NAMALWA (cell line): ENCODE results near the gene KIAA1755.
"Not testable (repeated sequence)": the region's sequence is repeated elsewhere in the genome, so short reads cannot be mapped to it uniquely, and the experiment has no call there.

ENCODE experiments used
- DNase-seq: peaks from one replicate; pipeline ENCODE4 v3.0.0-alpha.2; 2015; ENCODE audit warnings: low spot score

KIAA1755 gene

DNA sequence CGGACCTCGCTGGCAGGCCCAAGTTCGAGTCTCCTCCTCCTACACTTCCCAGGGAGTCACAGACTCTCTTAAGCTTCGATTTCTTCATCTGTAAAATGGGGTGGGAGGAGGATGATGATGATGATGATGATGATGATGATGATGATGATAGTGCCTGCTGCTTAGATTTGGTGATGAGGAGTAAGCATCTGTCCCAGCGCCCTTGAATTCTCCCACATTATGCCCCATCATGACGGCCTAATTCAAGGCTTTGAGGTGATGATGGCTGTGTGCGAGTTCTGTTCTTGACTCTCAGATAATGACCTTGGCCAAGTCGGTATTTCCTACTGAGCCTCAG, 487 bp upstream of the KIAA1755 start:
- DNase-seq: no peak

DNA sequence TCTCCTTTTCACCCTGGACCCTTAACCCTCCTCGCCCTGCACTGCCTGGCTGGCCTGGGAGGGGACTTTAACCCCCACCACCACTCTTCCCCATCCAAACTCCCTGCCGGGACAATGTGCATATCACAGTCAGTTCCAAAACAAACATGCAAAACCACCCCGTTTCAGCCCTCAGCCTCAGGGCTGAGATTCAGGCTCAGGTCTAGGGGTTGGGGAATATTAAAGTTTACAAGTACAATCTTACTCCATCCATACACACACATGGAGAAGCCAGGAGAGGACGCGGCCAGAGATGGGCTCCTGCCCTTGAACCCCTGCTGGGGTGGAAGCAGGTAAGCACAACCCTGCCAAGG, 534 bp downstream of the KIAA1755 start:
- DNase-seq: no peak

DNA sequence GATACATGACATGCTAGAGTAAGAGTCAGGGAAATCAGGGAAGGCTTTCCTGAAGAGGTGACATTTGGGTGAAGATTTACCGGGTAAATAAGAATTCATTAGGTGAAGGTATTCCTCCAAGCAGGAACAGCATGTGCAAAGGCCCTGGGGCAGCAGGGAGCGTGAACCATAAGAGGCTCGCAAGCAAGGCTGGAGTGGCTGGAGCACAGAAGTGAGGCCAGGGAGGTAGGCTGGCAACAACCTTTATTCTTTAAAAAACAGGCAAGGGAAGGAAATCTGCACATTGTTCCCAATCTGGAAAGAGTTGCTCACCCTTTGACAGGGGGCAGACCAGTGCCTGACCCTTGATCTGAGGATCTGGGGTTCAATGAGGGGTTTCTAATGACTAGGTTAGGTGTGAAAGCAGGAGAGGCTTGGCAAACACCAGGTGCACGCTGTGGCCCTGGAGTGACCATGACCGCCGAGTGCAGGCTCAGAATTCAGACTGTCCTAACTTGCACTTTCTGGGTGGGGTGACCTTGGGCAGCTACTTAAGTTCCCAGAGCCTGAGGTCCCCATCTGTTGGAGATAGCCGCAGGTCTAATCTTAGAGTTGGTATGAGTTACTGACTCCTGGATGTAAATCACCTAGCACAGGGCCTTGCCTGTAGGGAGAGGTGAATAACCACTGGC, 1.9 kb downstream of the KIAA1755 start:
- DNase-seq: no peak

DNA sequence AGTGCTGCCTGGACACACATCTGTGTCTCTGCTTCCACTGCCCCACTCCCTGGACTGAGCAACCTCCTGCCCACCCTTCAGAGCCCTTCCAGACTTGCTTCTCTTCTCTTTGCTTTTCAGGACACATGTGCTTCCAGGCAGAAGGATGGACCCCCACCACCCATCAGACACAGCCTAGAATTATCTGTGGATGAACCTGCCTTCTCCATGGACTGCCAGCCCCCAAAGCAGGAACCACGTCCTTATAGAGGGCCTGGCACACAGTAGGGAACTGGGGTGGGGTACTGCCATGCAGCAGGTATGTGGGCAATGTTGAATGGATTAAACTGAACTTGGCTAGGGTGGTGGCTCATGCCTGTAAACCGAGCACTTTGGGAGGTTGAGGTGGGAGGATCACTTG, 3.6 kb downstream of the KIAA1755 start:
- no peak for DNase-seq

DNA sequence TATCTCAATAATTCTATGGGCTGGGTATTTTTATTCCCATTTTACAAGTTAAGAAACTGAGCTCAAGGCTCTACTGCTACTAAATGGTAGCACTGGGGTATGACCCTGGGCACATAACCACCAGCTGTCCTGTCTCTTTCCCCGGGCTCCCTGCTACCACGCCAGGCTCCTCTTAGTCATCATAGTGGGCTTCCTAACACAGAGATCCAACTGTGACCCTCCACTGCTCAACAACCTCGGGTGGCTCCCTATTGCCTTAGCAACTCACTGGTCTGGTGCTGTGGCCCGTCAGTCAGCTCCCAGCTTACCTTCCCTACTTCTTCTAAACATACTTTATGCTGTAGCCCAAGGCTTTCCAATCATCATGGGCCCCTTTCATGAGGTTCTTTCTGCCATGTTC, 4.5 kb downstream of the KIAA1755 start:
- no peak for DNase-seq

DNA sequence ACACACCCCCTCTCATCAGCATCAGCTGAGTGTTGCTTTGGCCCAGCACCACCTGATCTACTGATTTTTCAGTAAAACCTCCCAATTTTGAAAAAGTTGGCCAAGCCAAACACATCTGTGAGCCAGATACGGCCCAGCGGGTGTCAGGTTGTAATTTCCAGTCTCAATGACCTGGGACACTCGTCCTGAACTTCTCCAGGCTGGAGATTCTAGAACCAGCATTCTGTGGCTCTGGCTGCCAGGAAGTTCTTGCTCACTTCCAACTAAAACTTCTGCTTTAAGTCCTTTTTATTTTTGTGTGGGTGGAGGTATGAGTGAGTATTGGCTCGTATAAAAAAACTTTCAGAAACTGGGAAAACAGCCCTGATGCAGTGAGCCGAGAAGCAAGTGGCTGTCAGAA, 5.1 kb downstream of the KIAA1755 start:
- DNase-seq: no peak

DNA sequence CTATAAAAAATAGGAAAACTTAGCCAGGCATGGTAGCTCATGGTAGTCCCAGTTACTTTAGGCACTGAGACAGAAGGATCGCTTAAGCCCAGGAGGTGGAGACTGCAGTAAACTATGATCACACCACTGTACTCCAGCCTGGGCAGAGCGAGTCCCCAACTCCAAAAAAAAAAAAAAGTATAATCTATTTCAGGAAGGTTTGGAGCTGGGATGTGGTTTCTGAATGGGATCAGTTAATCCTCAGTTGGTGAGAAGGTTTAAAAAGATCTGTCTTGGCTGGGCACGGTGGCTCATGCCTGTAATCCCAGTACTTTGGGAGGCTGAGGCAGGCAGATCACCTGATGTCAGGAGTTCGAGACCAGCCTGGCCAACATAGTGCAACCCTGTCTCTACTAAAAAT, 5.9 kb downstream of the KIAA1755 start:
- not testable (repeated sequence) for DNase-seq

DNA sequence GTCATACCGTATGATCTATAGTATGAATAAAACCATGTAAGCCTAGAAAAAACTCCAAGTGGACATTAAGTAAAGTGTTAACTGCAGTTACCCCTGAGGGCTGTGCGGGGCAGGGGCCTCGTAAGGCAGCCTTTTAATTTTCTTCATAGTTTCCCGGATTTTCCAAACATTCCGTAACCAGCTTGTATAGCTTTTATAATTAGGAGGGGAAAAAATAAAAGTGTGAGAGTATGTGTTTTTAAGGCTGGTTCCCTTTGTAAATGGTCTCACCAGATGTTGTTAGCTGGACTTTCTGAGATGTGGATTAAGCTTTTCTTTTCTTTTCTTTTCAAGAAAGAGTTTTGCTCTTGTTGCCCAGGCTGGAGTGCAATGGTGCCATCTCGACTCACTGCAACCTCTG, 7.0 kb downstream of the KIAA1755 start:
- DNase-seq: no peak

DNA sequence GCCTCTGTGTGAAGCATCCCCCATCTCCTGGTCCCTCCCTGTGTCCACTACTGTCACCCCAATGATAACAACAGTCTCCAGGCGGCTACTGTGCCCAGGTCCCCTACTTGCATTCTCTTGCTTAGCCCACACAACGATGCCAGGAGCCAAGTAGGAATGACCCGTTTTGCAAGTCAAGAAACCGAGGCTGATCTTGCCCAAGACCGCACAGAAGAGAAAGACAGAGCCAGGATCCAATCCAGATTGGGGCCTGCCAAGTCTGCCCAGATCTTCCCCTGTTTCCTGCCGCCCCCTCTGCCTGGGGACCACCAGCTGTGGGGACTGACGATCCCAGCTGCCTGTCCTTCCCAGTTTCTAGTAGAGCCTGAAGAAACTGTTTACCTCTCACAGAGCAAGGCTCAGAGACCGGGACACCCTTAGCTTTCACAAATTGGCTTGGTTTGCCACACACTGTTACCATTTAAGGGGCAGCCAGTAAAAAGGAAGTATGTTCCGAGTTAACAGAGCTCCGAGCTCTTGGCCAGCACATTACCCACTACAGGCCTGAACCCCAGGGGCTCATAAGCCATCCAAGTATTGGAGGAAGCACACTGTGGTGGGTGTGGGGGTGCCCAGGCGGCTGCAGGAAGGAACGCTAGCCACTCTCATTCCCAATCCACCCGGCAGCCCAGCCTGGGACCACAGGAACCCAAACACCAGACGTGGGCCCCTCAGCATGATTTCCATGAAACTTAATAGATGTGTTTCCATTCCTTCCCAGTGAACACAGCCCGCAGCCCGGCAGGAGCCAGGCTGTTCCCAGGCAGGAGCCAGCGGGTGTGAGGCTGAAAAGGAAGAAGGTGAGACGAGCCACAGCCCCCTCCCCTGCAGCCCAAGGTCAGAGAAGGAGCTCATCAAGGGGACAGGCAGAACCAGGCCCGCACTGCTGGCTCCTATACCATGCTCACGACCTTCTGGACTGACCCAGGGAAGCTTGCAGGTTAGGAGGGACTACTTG, 7.9 kb downstream of the KIAA1755 start:
- no peak for DNase-seq

DNA sequence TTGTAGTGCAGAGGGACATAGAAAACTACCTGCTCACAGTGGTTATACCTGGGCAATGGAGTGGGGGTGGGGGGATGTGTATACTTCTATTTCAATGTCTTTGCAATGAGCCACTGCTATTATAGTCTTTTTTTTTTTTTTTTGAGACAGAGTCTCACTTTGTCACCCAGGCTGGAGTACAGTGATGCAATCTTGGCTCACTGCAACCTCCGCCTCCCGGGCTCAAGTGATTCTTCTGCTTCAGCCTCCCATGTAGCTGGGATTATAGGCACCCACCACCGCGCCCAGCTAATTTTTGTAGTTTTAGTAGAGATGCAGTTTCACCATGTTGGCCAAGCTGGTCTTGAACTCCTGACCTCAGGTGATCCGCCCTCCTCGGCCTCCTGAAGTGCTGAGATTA, 9.1 kb downstream of the KIAA1755 start:
- not testable (repeated sequence) for DNase-seq

DNA sequence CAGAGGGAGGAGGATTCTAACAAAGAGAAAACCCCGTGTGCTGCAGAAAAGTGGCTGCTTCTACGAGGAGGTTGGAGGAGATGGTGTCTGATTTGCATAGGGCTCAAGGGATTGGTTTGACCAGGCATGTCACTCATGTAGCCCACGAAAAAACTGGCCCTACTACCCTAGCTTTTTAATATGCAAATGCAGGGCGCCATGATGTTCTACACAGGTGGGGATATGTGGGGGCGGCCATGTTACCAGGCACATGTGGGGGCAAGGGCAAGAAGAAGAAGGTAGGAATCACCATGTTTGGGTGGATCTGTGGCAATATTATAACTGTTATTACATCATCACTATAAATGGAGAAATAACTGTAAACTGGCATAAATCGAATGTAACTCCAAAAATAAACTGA, 9.9 kb downstream of the KIAA1755 start:
- DNase-seq: peak; percentile 67

DNA sequence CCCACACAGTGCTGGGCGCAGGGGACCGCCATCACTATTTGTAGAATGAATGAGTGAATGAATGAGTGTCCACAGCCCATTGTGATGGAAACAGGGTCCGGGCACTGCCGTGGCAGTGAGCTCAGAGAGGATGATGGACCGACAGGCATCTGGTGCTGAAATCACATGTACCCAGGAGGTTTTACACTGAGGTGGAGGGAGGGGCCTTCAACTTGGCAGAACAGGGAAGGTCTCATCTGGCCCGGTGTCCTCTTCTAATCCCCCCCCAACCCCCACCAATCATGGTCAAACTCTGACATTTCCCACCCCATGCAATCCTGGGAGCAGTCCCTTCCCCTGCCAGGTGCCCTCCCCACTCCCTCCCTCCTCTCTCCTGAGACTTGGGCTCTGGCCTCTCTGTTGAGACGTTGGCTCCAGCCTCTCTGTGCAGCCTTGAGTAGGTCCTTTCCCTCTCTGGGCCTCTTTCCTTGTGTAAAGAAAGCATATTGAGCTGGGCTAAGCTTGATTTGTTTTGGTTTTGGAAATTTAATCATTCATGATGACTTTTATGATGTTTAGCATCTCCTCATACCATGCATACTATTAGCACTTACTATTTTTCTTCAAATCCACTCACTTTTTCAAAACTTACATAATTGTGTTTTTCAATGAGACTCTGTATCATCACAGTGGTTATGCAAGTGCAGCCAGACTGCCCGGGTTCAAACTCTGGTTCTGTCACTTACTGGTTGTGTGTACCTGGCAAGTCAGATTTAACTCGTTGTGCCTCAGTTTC, 10.8 kb downstream of the KIAA1755 start:
- DNase-seq: no peak

DNA sequence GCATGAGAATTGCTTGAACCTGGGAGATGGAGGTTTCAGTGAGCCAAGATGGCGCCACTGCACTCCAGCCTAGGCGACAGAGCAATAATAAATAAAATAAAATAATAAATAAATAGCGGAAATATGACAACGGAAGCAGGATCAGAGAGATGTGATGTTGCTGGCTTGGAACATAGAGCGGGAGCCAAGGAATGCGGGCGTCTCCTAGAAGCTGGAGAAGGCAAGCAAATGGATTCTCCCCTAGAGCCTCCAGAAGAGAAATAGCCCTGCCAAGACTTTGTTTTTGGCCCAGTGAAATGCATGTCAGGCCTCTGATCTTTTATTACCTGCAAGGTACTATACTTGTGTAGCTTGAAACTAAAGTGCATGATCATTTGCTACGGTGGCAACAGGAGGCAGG, 12.4 kb downstream of the KIAA1755 start:
- DNase-seq: no peak

DNA sequence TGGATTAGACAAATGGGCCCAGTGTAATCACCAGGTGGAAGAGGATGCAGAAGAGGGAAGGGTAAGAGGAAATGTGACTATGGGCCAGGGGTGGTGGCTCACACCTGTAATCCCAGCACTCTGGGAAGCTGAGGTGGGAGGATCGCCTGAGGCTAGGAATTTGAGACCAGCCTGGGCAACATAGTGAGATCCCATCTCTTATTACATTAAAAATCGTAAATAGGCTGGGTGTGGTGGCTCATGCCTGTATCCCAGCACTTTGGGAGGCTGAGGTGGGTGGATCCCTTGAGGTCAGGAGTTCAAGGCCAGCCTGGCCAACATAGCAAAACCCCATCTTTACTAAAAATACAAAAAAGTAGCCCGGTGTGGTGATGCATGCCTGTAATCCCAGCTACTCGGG, 12.8 kb downstream of the KIAA1755 start:
- DNase-seq: not testable (repeated sequence)

DNA sequence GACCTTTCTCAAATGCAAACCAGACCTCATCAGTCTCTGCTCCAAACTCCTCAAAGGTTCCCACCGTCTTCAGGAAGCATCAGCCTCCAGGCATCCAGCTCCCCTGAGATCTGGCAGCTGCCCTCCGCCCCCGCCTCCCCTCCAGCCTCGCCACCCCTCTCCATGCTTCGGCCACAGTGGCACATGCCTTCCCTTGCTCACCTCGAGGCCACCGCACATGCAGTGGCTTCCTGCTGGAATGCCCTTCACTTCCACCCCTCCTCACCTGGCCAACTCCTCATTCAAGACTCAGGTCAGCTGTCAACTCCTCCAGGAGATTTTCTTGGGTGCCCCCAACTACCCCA, 13.4 kb downstream of the KIAA1755 start:
- DNase-seq: no peak

DNA sequence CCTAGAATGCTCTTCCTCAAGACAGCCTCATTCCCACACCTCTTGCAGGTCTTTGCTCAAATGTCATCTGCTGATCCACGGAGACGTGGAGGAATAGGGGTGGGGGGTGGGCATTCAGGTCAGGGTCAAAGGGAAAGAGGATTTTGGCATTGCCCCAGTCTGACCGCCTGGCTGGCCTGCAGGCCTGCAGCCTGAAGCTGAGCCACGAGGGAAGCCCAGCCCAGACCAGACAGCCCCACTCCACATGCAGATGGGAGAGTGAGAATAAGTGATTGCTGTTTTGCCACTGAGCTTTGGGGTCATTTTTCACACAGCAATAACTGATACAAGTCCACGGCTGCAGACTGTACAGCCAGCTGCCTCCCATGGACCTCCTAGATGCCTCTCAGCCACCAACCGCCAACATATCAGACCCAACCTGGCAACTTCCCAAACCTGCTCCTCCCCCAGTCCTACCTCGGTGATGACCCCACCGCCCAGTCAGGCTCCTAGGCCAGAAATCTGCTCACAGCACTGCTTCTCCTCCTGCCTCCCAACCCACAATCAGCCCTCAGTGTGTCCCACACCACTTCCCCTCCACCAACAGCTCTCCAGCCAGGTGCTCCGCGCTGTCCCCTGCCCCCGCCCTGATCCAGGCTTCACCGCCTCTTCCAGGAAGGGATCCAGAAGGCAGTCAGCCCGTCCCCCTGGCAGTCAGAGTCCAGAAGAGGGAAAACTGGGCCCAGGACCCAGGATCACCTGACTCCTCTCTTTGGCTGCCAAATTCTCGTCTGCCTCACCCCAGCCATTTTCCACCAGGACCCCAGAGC, 14.0 kb downstream of the KIAA1755 start:
- DNase-seq: no peak

DNA sequence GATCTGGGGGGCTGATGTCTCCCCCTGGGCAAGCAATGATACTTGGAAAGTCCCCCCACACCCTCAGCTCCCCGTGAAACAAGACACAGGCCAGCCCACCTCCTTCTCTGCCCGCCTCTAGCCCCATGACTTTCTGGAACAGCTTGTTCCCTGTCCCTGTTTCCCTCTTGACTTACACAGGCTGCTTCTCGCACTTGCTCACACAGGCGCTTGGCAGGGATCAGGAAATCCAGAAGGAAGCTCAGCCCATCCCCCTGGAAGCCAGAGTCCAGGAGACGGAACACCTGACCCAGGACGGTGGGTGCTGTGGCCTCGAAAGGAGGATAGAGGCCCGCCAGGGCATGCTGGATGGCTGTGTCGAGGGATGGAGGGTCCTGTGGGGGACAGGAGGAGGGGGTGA, 14.8 kb downstream of the KIAA1755 start:
- no peak for DNase-seq

DNA sequence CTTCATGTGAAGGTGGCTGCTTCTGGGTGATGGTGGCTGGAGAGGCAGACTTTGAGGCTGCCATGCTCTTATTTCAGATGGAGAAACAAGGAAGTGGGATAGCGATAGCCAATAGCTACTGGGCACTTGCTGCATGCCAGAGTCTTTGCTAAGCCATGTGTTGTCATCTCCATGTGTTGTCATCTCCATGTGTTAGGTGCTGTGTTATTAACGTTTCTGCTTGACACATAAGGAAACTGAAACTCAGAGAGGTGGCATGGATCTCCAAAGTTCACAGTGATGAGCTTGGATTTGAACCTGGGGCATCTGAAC, 16.9 kb downstream of the KIAA1755 start:
- DNase-seq: no peak

DNA sequence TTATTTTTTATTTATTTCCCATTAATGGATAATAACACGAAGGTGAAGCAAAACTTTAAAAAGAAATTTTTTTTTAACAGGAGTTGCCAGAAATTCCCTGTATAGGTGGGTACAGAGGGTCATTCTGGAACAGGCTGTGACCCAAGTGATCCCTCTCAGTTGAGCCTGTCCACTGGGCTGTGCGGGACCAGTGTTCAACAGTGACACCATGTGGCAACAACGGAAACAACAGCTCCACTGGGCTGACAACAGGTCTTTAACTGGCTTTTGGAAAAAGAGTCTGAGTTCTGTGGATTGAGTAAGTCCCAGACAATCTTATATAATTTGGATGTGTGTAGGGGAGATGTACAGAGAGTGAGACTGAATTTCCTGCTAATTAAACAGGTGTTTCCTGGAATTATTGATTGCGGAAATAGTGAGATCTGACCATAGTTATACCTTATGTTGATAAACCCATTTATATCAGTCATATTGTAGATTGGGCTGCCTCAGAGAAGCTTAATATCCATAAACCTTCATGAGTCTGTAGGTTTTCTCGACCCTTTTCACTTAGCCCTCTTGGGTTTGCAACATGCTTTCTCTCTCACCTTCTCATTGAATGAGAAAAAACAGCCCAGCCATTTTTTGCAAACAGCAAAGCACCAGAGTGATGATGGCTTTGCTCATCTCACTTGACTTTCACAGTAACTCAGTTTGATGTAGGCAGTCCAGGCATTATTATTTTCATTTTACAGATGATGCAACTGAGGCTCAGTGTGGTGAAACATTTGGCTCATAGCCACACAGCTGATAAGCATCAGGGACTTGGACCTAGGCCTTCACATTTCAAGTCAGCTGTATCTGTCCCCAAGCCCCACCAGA, 17.5 kb downstream of the KIAA1755 start:
- DNase-seq: peak; percentile 68

DNA sequence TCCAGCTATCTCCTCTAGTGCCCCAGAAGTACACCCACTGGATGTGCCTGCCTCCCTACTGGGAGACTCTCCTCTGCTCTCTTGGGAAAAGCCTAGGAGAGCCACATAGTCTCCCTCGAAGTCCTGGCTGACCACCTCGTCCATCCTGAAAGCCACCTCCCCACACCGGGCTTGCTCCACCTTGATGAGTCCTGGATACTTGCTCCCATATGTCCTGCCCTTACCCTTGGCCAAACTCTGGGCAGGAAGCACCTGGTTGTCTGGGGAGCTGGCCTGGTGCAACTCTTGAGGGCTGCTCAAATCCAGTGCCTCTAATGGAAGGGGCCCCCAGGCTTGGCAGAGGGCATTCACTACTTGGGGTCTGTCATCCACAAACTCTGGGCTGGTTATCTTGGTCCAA, 19.3 kb downstream of the KIAA1755 start:
- DNase-seq: no peak

DNA sequence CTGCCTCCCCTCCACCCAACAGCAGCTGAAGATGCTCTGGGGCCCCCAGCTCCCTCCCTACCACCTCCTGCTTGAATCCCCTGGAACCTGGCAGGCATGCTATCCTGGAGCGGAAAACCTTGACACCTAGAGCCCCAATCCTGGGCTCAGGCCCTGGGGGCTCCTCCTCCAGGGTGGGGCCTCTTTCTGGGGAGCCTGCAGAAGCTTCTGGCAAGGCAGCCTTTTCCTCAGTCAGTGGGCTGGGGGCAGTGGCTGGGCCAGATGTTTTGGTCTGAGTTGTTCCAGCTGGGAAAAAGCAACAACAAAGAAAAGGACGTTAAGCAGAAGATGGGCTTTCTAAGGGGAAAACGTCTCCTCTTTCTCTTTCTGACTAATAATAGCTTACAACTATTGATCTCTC, 21.1 kb downstream of the KIAA1755 start:
- DNase-seq: no peak
